PC-3 (cell line): ENCODE data around the gene DHDDS. TPM values are rescaled to one million over a fixed set of nuclear protein-coding genes. Genes with fewer than 3 reads are reported as not detected.

ENCODE experiments used
- ATAC-seq: fragments of 200-7000 bp; cut with Tn5 transposase; 2 replicates; pipeline ENCODE4 v1.9.1; 2020; ENCODE audit warnings: mild to moderate bottlenecking, moderate library complexity
- BruUV-seq: library from RNA; stranded (reverse); fragments of 400-500 nt; replicated peaks from 2 replicates; lab custom pipeline; 2021; lab: Mats Ljungman, UMichigan
- CTCF ChIA-PET: fragments of 300-600 bp; sonication (Branson Sonifier 250); formaldehyde crosslinking; loops from one replicate; lab custom pipeline; 2022; ENCODE audit warnings: antibody characterized with exemption; lab: Charles Lee
- POLR2A ChIA-PET: fragments of 300-600 bp; sonication (Branson Sonifier 250); formaldehyde crosslinking; loops from one replicate; lab custom pipeline; 2022; ENCODE audit warnings: antibody characterized with exemption; ENCODE audit not compliant: unreplicated experiment; lab: Charles Lee
- DNase-seq: peaks from one replicate; pipeline ENCODE4 v3.0.0-alpha.2; 2015
- H2AFZ ChIP-seq: fragments of 300-600 bp; sonication (generic); 2 replicates; pipeline ENCODE4 v1.6.0; 2016; ENCODE audit warnings: antibody characterized with exemption, low read length
- H3F3A ChIP-seq: fragments of 300-600 bp; sonication (generic); one replicate; pipeline ENCODE4 v1.6.0; 2017; ENCODE audit warnings: antibody characterized with exemption, low read length, control low read depth, mild to moderate bottlenecking; ENCODE audit not compliant: unreplicated experiment
- H3K27ac ChIP-seq: fragments of 300-600 bp; sonication (generic); 2 replicates; pipeline ENCODE4 v1.5.1; 2016; ENCODE audit warnings: mild to moderate bottlenecking, low read length
- H3K27me3 ChIP-seq: fragments of 300-600 bp; sonication (generic); 2 replicates; pipeline ENCODE4 v1.6.1; 2016; ENCODE audit warnings: low read length, mixed read lengths
- H3K36me3 ChIP-seq: fragments of 300-600 bp; sonication (generic); 2 replicates; pipeline ENCODE4 v1.6.1; 2016; ENCODE audit warnings: low read depth, mixed run types, low read length, mixed read lengths
- H3K4me1 ChIP-seq: fragments of 300-600 bp; sonication (generic); 2 replicates; pipeline ENCODE4 v1.5.1; 2016; ENCODE audit warnings: low read length; ENCODE audit not compliant: insufficient read depth
- H3K4me2 ChIP-seq: fragments of 300-600 bp; sonication (generic); 2 replicates; pipeline ENCODE4 v1.6.0; 2016; ENCODE audit warnings: low read length
- H3K4me3 ChIP-seq: fragments of 300-600 bp; sonication (generic); 2 replicates; pipeline ENCODE4 v1.5.1; 2016; ENCODE audit warnings: mild to moderate bottlenecking, low read length, mixed read lengths
- H3K79me2 ChIP-seq: fragments of 300-600 bp; sonication (generic); 2 replicates; pipeline ENCODE4 v1.6.1; 2017; ENCODE audit warnings: low read length, mixed read lengths
- H3K9ac ChIP-seq: fragments of 300-600 bp; sonication (generic); 2 replicates; pipeline ENCODE4 v1.6.0; 2016; ENCODE audit warnings: mild to moderate bottlenecking, low read length
- H3K9me2 ChIP-seq: fragments of 300-600 bp; sonication (generic); replicated peaks from 2 replicates; pipeline ENCODE4 v1.6.1; 2016; ENCODE audit warnings: mixed run types, low read length, mixed read lengths
- H3K9me3 ChIP-seq: fragments of 300-600 bp; sonication (generic); 2 replicates; pipeline ENCODE4 v1.6.1; 2016; ENCODE audit warnings: low read length, mixed read lengths
- H4K20me1 ChIP-seq: fragments of 300-600 bp; sonication (generic); 2 replicates; pipeline ENCODE4 v1.6.1; 2016; ENCODE audit warnings: low read length, mixed read lengths
- CTCF ChIP-seq: fragments of 300-600 bp; sonication (generic); conservative IDR thresholded peaks from 2 replicates; pipeline ENCODE4 v1.5.1; 2017; ENCODE audit warnings: antibody characterized with exemption, low read depth, mild to moderate bottlenecking, low read length
- EZH2 ChIP-seq: fragments of 300-600 bp; sonication (generic); IDR thresholded peaks from one replicate; pipeline ENCODE4 v1.6.1; 2017; ENCODE audit warnings: antibody characterized with exemption, mild to moderate bottlenecking, low read length; ENCODE audit not compliant: unreplicated experiment
- EZH2phosphoT487 ChIP-seq: fragments of 300-600 bp; sonication (generic); IDR thresholded peaks from 2 replicates; pipeline ENCODE4 v1.6.1; 2018; ENCODE audit warnings: mild to moderate bottlenecking, antibody characterized with exemption, low read length, borderline replicate concordance
- intact Hi-C: fragments of 100-400 bp; cut with micrococcal nuclease; formaldehyde crosslinking; loops from 2 replicates; pipeline ENCODE4 v1.9.0; 2023
- total RNA-seq: library from RNA; depleted of rRNA; stranded (reverse); fragments of >200 nt; gene quantifications from 2 replicates; pipeline ENCODE4 v1.2.3, GENCODE V29; 2014

Gene DHDDS
- total RNA-seq, 1 experiment from 2014 or later = 49.6 TPM

DNA sequence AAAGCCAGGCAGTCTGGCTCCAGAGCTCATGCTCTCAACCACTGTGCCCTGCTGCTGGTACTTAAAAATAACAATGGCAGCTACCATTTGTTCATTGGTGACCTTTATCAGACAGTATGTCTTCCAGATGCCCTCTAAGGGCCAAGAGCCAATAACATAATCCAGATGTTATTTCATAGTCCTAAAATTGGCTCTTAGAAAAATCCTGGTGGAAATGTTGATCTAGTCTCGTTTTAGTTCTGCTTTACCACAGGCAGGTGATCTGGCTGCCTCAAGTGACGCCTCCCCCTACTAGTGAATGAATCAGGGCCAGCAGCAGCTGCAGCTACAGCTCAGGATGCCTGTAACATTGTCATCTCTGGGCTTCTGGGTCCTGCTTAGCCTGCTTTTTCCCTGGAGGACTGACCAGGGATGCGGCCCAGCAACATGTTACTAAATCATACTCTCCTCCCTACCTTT is 27.5 kb downstream of the DHDDS start:
- Histone ChIP-seq H3K9me2 (no peaks in the 10 kb centered on the region), H3K9ac (no peak overlapping the region), H2AFZ (no peak overlapping the region), H3K27me3 (no peaks in the 10 kb centered on the region), H3K4me2 (no peak overlapping the region), H4K20me1 (no peaks in the 10 kb centered on the region), H3K4me3 (no peak overlapping the region), H3F3A (no peaks in the 10 kb centered on the region), H3K4me1 (no peaks in the 10 kb centered on the region), H3K79me2 (no peaks in the 10 kb centered on the region), H3K27ac (no peak overlapping the region), H3K9me3 (no peaks in the 10 kb centered on the region), H3K36me3 (peaks cover 20% of the 10 kb centered on the region; the same call in 1 of the 2 replicates)
- DNase-seq (no peak), ATAC-seq (no peak)
- intact Hi-C loops = no loop called here
- no TSS peak for BruUV-seq
- ChIA-PET CTCF (no interaction called here), POLR2A (no interaction called here)
- TF ChIP-seq CTCF (no peak), EZH2 (no peak), EZH2phosphoT487 (no peak)

DNA sequence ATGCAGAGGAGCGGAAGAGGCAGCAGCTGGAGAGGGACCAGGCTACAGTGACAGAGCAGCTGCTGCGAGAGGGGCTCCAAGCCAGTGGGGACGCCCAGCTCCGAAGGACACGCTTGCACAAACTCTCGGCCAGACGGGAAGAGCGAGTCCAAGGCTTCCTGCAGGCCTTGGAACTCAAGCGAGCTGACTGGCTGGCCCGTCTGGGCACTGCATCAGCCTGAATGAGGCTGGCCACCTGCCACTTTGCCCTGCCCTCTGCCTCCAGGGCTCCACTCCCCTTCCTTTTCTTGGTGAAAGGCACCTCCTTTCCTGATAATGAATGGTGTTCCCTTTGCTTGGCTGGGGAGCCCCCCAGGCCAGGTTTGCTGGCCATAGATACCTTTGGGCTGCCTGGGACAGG is 36.8 kb downstream of the DHDDS start:
- H3K27ac ChIP-seq = no peak overlapping the region
- no TSS peak for BruUV-seq
- ChIA-PET POLR2A (no interaction called here), CTCF (no interaction called here)
- H3K79me2 ChIP-seq = peaks cover 10% of the 10 kb centered on the region
- H2AFZ ChIP-seq = no peak overlapping the region
- intact Hi-C loops = no loop called here
- no peaks in the 10 kb centered on the region for H3K27me3 ChIP-seq
- peaks cover 35% of the 10 kb centered on the region for H3K36me3 ChIP-seq
- no peaks in the 10 kb centered on the region for H3K9me2 ChIP-seq
- H3K4me2 ChIP-seq = no peak overlapping the region
- peaks cover 15% of the 10 kb centered on the region for H4K20me1 ChIP-seq
- ATAC-seq (no peak), DNase-seq (no peak)
- peaks cover 20% of the 10 kb centered on the region for H3K4me1 ChIP-seq
- no peaks in the 10 kb centered on the region for H3K9me3 ChIP-seq
- TF ChIP-seq EZH2phosphoT487 (no peak), EZH2 (no peak), CTCF (no peak)
- peaks cover 3% of the 10 kb centered on the region for H3F3A ChIP-seq
- H3K4me3 ChIP-seq = no peak overlapping the region
- H3K9ac ChIP-seq = no peak overlapping the region

GRCh38 chr1:26469558-26469957 is 37.4 kb downstream of the DHDDS start:
- CTCF ChIA-PET = interaction anchor here (0.7 kb wide), 1 partner anchor 380 kb away, joined by 5 read pairs; no protein-coding TSS in a partner anchor

More at GRCh38 chr1:26469558-26469957, 37.4 kb downstream of the DHDDS start:
- Histone ChIP-seq H3F3A (peaks cover 5% of the 10 kb centered on the region), H3K27ac (no peak overlapping the region), H4K20me1 (peaks cover 21% of the 10 kb centered on the region), H3K4me3 (no peak overlapping the region), H3K4me1 (peaks cover 27% of the 10 kb centered on the region), H3K9me2 (no peaks in the 10 kb centered on the region), H3K27me3 (no peaks in the 10 kb centered on the region), H2AFZ (no peak overlapping the region), H3K9me3 (no peaks in the 10 kb centered on the region), H3K9ac (no peak overlapping the region), H3K79me2 (peaks cover 17% of the 10 kb centered on the region), H3K36me3 (peaks cover 39% of the 10 kb centered on the region), H3K4me2 (no peak overlapping the region)
- intact Hi-C loops = no loop called here
- ATAC-seq (no peak), DNase-seq (no peak)
- POLR2A ChIA-PET = no interaction called here
- BruUV-seq = no TSS peak
- no peak for TF ChIP-seq EZH2
- TF ChIP-seq CTCF = no peak
- no peak for TF ChIP-seq EZH2phosphoT487
